MM.1S (cell line): ENCODE results near the gene BMP10.

Experiments used
- DNase-seq: peaks from one replicate; pipeline ENCODE4 v3.0.0-alpha.2; 2015
- H2AFZ ChIP-seq: fragments of 300-600 bp; sonication (generic); 2 replicates; pipeline ENCODE4 v1.6.0; 2016; ENCODE audit warnings: antibody characterized with exemption, low read length
- H3F3A ChIP-seq: fragments of 300-600 bp; sonication (generic); 2 replicates; pipeline ENCODE4 v1.6.1; 2016; ENCODE audit warnings: mild to moderate bottlenecking, antibody characterized with exemption, low read length, moderate library complexity, mixed read lengths; ENCODE audit not compliant: insufficient read depth
- H3K27ac ChIP-seq: fragments of 300-600 bp; sonication (generic); 2 replicates; pipeline ENCODE4 v1.5.1; 2016; ENCODE audit warnings: mild to moderate bottlenecking, low read length
- H3K27me3 ChIP-seq: fragments of 300-600 bp; sonication (generic); replicated peaks from 2 replicates; pipeline ENCODE4 v1.6.0; 2016; ENCODE audit warnings: low read length; ENCODE audit not compliant: insufficient read depth
- H3K36me3 ChIP-seq: fragments of 300-600 bp; sonication (generic); replicated peaks from 2 replicates; pipeline ENCODE4 v1.6.1; 2016; ENCODE audit warnings: mild to moderate bottlenecking, low read length, mixed read lengths; ENCODE audit not compliant: insufficient read depth
- H3K4me1 ChIP-seq: fragments of 300-600 bp; sonication (generic); 2 replicates; pipeline ENCODE4 v1.6.1; 2016; ENCODE audit warnings: low read length, mixed read lengths
- H3K4me2 ChIP-seq: fragments of 300-600 bp; sonication (generic); 2 replicates; pipeline ENCODE4 v1.6.0; 2016; ENCODE audit warnings: low read depth, low read length
- H3K4me3 ChIP-seq: fragments of 300-600 bp; sonication (generic); 2 replicates; pipeline ENCODE4 v1.5.1; 2016; ENCODE audit warnings: low read length, mixed read lengths
- H3K79me2 ChIP-seq: fragments of 300-600 bp; sonication (generic); 2 replicates; pipeline ENCODE4 v1.6.1; 2016; ENCODE audit warnings: mixed run types, low read length, mixed read lengths
- H3K9ac ChIP-seq: fragments of 300-600 bp; sonication (generic); 2 replicates; pipeline ENCODE4 v1.6.1; 2016; ENCODE audit warnings: low read length, mixed read lengths
- H3K9me2 ChIP-seq: fragments of 300-600 bp; sonication (generic); replicated peaks from 2 replicates; pipeline ENCODE4 v1.6.1; 2016; ENCODE audit warnings: mild to moderate bottlenecking, low read length, mixed read lengths; ENCODE audit not compliant: insufficient read depth
- H3K9me3 ChIP-seq: fragments of 300-600 bp; sonication (generic); replicated peaks from 2 replicates; pipeline ENCODE4 v1.6.1; 2016; ENCODE audit warnings: mild to moderate bottlenecking, low read length, mixed read lengths; ENCODE audit not compliant: insufficient read depth
- H4K20me1 ChIP-seq: fragments of 300-600 bp; sonication (generic); 2 replicates; pipeline ENCODE4 v1.6.1; 2016; ENCODE audit warnings: mild to moderate bottlenecking, low read length, moderate library complexity, mixed read lengths; ENCODE audit not compliant: insufficient read depth
- CTCF ChIP-seq: fragments of 300-600 bp; sonication (generic); IDR thresholded peaks from 2 replicates; pipeline ENCODE4 v1.5.1; 2016; ENCODE audit warnings: antibody characterized with exemption, low read length, mixed read lengths
- EZH2 ChIP-seq: fragments of 300-600 bp; sonication (generic); optimal IDR thresholded peaks from 2 replicates; pipeline ENCODE3; 2017; ENCODE audit warnings: low read depth, mild to moderate bottlenecking, antibody characterized with exemption, low read length, mixed read lengths
- EZH2phosphoT487 ChIP-seq: fragments of 300-600 bp; sonication (generic); IDR thresholded peaks from 2 replicates; pipeline ENCODE4 v1.6.1; 2018; ENCODE audit warnings: antibody characterized with exemption, low read length

Gene BMP10

GRCh38 chr2:68878753-68879152, 7.6 kb upstream of the BMP10 start:
- H3K4me2 ChIP-seq = no peak overlapping the region
- no peaks in the 10 kb centered on the region for H3K4me1 ChIP-seq
- no peak overlapping the region for H3K9ac ChIP-seq
- no peaks in the 10 kb centered on the region for H3K27me3 ChIP-seq
- no peaks in the 10 kb centered on the region for H3K79me2 ChIP-seq
- no peaks in the 10 kb centered on the region for H4K20me1 ChIP-seq
- H3K9me3 ChIP-seq = no peaks in the 10 kb centered on the region
- H2AFZ ChIP-seq = no peak overlapping the region
- DNase-seq = no peak
- no peaks in the 10 kb centered on the region for H3K9me2 ChIP-seq
- no peaks in the 10 kb centered on the region for H3K36me3 ChIP-seq
- no peak overlapping the region for H3K27ac ChIP-seq
- no peaks in the 10 kb centered on the region for H3F3A ChIP-seq
- no peak overlapping the region for H3K4me3 ChIP-seq
- no peak for TF ChIP-seq CTCF
- TF ChIP-seq EZH2phosphoT487 = no peak
- no peak for TF ChIP-seq EZH2

DNA sequence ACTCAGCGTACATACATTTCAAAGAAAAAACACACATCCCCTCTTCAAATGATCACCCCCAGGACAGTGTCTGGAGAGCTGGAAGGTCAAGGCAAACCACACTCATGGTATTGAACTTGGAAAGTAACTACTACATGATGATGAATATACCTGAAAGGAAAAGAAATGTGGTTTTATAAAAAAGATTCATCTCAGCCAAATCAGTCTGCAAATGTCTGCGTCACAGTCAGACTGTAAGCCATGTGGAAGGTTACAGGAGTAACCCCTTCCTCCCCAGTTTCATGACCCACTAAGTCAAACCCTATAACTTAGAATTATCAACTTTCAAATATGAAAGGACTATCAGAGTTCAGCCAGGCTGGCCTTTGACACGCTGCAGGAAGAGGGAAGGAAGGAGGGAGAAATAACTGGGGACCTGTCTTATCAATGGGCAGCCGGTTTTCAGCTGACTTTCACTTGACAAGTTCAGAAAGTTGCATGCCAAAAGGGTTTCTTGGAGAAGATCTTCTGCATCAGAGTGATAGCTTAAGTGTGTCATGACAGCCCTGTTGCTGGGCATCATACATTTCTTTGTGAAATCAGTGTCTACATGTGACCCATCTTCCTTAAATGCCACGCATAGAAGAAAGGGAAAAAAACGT, 7.0 kb upstream of the BMP10 start:
- Histone ChIP-seq H3K9ac (no peak overlapping the region), H3K36me3 (no peaks in the 10 kb centered on the region), H3K9me2 (no peaks in the 10 kb centered on the region), H3K79me2 (no peaks in the 10 kb centered on the region), H3K4me1 (no peaks in the 10 kb centered on the region), H3F3A (no peaks in the 10 kb centered on the region), H3K27ac (no peak overlapping the region), H3K4me2 (no peak overlapping the region), H3K27me3 (no peaks in the 10 kb centered on the region), H4K20me1 (no peaks in the 10 kb centered on the region), H2AFZ (no peak overlapping the region), H3K9me3 (no peaks in the 10 kb centered on the region), H3K4me3 (no peak overlapping the region)
- no peak for DNase-seq
- TF ChIP-seq EZH2phosphoT487 = no peak
- no peak for TF ChIP-seq CTCF
- no peak for TF ChIP-seq EZH2

DNA sequence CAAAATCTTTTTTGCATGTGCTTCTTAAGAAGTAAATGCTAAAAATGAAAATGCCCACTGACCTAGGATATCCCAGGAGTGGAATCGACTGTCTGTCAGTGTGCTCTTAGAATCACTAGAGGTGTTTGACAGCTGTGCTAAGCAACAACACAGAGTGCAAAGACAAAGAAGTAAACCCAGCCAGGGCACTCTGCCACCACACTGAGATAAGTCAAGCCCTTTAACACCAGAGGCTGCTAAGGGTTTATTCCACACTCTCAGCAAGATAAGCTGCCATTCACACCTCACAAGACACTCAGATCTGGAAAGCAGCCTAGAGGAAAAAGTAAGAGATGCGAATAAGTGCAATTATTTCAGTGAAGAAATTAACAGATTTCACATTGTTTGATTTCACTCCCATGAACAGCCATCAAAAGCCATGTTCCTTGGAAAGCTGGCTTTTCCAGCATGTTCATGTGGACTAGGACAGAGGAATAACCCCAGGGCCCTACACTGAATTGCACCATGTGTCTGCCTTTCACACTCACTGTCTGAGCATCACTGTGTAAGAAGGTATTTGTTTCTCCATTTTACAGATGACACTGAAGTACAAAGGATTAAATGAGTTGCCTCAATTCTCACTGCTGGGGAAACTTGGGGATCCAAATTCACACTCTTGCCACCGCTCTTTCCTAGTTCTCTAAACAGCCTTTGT, 6.0 kb upstream of the BMP10 start:
- H4K20me1 ChIP-seq = no peaks in the 10 kb centered on the region
- H3K27me3 ChIP-seq = no peaks in the 10 kb centered on the region
- no peak for TF ChIP-seq EZH2phosphoT487
- TF ChIP-seq CTCF = no peak
- TF ChIP-seq EZH2 = no peak
- H3F3A ChIP-seq = no peaks in the 10 kb centered on the region
- no peak overlapping the region for H3K4me2 ChIP-seq
- H3K9me2 ChIP-seq = no peaks in the 10 kb centered on the region
- H3K79me2 ChIP-seq = no peaks in the 10 kb centered on the region
- H3K27ac ChIP-seq = no peak overlapping the region
- H3K4me3 ChIP-seq = no peak overlapping the region
- no peak overlapping the region for H3K9ac ChIP-seq
- H3K36me3 ChIP-seq = no peaks in the 10 kb centered on the region
- no peaks in the 10 kb centered on the region for H3K4me1 ChIP-seq
- no peak overlapping the region for H2AFZ ChIP-seq
- H3K9me3 ChIP-seq = no peaks in the 10 kb centered on the region
- no peak for DNase-seq
